Measurements from ENCODE around the gene MBD1.
A peak's percentile ranks its signal among the peaks of the same experiment; 100 is the strongest.
"Not testable (repeated sequence)": the region's sequence is repeated elsewhere in the genome, so short reads cannot be mapped to it uniquely, and the experiment has no call there.

The MBD1 gene

DNA sequence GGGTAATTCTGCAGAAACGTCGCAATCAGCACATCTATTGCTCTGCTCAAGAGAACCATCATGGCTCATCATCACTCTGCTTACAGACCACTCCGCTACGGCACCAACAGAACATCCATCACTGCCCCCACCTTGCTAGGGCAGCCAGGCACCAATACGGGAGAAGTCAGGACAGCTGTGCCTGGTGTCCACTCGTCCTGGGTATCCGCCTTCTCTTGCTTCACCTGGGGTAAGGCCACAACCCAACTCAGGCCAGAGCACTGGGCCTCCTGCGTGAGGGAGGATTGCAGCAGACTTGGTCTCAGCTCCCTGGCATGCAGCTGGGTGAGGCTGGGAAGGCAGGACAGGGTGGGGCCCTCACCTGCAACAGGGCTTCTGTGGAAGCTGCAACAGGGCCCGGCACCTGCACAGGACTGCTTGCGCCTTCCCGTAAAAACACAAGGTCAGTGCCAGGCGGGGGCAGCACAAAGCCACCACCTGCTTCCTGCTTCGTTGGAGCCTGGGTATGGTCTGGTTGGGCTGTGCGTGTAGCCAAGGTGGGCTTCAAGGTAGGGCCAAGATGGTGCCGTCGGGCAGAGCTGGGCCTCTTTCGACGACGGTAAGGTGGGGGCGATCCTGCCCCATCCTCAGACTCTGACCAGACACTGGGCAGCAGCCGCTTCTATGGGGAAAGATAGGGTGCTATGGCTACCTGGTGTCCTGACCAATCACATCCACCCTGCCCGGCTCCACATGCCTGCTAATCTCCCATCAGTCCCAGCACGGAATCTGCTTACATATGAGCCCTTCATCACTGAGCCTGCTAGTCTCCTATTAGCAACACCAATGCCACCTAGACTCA lies 7.9 kb downstream of the MBD1 start:
- DNase-seq (ENCODE audit: low spot score), result no peak

DNA sequence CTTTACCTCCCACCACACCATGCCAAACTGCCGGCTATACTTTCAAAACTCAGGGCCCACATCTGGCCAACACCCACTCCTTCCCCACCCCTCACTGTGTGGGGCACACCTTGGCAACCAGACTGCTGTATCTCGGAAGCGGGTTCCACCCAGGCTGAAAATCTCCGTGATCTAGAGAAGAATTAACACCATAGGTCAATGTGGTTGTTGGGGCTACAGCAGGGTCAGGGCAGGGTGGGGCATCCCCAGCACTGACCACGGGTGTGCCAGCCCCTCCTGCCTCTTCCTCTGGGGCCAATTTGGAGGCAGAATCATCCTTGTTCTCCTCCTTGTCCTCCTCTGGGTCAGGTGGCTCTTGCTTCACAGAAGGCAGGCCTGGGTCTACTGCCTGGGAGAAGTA lies 8.8 kb downstream of the MBD1 start:
- DNase-seq (ENCODE audit: low spot score), result no peak

DNA sequence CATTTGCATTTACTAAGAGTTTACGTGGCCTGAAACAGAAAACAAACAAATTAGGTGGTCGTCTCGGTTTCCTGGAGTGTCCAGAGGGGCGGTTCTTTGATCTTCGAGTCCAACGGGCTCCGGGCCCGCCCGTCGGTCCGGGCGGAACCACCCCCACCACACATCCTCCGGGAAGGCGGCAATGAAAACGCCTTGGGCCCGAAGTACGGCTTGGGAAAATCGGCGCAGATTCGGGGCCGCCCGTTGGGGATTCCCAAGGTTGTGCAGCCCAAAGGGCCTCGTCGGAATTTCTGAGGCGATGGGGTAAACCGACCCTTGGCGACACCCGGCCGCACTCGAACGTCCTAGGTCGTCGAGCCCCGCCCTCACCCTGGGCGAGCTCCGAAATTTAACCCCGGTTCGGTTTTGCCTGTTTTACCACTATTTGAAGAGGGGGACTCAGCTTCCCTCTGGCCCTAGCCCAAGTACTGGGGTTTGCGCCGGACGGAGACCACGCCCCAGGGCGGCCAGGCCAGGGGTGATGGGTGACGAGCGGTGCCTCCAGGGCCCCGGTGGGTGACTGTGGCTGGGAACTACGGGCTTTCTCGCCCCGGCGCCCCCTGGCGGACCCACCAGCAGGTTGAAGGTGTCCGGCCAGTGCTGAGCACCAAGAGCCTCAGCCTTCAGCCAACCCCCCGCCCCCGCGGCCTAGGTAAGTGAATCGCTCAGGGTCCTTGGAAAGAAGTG lies 13.1 kb downstream of the MBD1 start:
- peak; percentile 62 for DNase-seq (ENCODE audit: low spot score)

DNA sequence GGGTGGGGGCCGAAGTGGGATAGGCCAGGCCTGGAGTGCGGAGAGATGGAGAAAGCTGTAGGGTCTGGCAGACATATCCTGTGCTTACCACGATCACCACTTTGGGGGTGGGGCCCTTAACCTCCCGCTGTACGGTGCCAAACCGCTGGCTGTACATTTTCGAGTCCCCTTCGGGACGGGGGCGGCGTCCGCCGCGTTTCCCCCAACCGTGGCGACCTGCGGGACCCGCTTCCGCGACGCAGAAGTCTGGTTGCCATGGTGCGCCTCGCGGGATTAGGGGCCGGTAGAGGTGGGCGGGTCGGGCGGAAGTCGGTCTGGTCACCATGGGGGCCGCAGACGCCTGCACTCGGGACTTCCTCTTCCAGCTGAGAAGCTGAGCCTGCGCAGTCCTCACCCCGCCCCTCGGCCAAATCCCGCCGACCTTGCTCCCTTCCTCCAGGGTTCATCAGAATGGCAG lies 15.0 kb downstream of the MBD1 start, which contains the start of gene CFAP53:
Gene CFAP53, minus strand, starts transcription at position 248 of the 457 bp plus-strand sequence. Its CDS starts 91 bp downstream, at position 157.
- peak; percentile 76 for DNase-seq (ENCODE audit: low spot score)

DNA sequence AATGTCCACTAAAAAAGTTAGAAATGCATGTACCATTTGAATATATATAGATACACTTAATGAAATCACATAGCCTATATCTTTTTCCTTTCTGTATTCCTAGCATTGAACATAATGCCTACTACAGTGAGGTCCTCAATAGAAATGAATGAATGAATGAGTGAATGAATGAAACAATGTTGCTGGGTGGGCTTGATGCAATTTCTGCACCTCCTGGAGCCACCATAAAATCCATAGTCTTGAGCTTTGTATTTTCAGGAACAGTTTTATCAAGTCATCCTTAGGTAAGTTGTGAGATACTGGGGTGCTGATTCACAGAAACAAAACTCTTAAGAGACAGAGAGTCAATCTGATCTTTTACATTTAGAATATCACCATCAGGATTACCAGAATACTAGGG lies 18.3 kb downstream of the MBD1 start:
- no peak for DNase-seq (ENCODE audit: low spot score)

DNA sequence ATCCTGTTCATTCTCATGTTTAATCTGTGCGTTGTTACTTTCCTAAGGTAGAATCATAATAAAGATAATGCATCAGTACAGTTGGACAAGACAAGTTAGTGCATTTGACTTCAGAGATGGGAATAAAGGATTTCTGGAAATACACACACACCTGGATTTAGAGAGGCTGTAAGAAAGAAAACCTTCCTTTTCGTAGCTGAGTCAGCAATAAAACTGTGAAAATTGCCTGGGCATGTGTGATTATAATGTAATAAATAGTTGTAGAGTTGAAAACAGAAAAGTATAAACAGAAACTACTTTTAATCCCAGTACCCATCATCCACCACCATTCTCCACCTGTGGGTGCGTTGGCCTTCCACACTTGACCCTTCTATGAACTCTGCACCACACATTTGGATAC lies 30.4 kb downstream of the MBD1 start:
- DNase-seq (ENCODE audit: low spot score), result no peak

DNA sequence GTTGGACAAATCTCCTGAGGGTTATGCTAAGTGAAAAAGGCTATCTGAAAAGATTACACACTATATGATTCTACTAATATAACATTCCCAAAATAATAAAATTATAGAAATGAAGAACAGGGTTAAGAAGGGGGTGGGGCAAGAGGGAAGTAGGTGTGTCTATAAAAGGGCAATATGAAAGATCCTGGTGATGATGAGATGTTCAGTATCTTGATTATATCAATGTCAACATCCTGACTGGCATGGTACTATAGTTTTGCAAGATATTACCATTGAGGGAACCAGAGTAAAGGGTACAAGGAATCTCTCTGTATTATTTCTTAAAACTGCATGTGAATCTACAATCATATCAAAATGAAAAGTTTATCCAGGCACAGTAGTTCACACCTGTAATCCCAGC lies 31.7 kb downstream of the MBD1 start:
- no peak for DNase-seq (ENCODE audit: low spot score)

DNA sequence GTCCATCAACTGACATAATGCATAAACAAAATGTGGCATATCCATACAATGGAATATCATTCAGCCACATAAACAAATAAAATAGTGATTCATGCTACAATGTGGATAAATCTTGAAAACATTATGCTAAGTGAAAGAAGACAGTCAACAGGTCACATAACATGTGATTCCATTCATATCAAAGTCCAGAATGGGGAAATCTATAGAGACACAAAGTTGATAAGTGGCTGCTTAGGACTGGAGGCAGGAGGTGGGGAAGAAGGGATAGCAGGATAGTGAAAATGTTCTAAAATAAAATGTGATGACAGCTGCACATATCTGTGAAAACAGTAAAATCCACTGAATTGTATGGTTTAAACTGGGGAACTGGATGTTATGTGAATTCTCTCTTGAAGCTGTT lies 33.8 kb downstream of the MBD1 start:
- no peak for DNase-seq (ENCODE audit: low spot score)

DNA sequence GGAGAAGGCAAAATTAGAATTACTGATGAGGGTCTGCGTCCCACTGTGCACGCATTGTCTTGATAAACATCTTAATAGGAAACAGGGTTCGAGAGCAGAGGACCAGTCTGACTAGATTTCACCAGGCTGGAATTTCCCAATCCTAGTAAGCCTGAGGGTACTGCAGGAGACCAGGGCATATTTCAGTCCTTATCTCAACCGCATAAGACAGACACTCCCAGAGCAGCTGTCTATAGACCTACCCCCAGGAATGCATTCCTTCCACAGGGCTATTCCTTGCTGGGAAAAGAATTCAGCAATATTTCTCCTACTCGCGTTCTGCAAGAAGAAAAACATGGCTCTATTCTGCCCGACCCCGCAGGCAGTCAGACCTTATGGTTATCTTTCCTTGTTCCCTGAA lies 39.6 kb downstream of the MBD1 start:
- DNase-seq (ENCODE audit: low spot score), result not testable (repeated sequence)

DNA sequence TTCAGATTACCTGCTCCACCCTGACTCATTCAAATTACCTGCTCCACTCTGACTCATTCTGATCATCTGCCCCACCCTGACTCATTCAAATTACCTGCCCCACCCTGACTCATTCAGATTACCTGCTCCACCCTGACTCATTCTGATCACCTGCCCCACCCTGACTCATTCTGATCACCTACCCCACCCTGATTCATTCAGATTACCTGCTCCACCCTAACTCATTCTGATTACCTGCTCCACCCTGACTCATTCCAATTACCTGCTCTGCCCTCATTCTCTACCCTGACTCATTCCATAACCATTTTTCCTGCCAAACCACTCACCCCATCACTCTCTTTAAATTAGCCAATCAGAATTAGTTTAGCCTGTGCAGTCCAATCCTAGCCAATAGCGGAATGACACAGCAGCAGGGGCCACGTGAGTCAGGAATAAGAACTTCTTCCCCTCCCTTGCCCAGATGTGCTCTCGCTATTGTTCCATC lies 41.2 kb downstream of the MBD1 start:
- no peak for DNase-seq (ENCODE audit: low spot score)

DNA sequence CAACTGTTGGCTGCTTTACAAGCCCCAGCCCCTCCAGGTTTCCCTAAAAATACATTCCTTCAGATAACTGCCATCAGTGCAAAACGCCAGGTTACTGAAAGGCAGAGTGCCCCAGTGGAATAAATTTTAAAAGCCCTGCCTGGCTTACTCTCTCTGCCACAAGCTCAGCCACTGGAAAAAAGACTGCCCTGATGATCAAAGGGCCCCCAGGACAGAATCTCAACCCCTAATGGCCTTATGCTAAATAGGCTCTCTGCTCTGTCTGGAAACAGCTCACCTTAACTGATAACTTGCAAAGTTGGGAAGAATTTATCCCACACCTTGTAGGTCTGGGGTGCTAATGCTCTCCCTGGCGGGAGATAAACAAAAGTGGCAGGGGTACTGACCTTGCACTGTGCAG lies 48.9 kb downstream of the MBD1 start:
- no peak for DNase-seq (ENCODE audit: low spot score)

DNA sequence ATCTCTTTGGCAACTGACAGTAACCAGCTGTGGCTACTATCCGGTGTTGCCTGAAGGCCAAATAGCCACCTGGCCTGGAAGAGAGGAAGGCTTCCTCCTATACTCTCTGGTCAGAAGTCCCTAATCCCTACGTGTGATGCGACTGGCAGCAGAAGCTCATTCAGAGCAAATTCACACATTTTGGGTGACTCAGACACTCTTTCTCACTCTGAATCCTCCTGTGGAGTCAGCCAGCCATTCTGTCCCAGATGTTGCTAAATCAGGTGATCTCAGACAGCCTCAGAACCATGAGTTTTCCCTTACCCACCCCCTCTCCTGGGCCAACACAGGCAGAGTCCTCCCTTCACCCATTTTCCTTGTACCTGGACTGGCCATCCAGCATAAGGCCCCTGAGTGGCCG lies 49.7 kb downstream of the MBD1 start:
- no peak for DNase-seq (ENCODE audit: low spot score)

DNA sequence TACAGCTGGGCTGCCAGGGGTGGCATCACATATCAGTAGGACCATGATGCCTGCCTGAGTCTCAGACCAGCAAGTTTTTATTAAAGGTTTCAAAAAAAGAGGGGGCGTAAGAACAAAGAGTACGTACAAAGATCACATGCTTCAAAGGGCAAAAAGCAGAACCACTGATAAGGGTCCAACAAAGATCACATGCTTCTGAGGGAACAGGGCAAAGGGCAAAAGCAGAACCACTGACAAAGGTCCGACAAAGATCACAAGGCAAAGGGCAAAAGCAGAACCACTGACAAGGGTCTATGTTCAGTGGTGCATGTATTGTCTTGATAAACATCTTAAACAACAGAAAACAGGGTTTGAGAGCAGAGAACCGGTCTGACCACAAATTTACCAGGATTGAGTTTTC lies 61.1 kb downstream of the MBD1 start:
- not testable (repeated sequence) for DNase-seq (ENCODE audit: low spot score)
